Hepatocyte (in vitro differentiated cells): ENCODE results near the gene EEF1A2. TPM values are rescaled to one million over a fixed set of nuclear protein-coding genes. Genes with fewer than 3 reads are reported as not detected.

Experiments
- DNase-seq: peaks from one replicate; pipeline ENCODE4 v3.0.0-alpha.2; 2016; ENCODE audit warnings: low spot score
- H2AFZ ChIP-seq: fragments of 200-600 bp; sonication (generic); 2 replicates; pipeline ENCODE4 v1.6.0; 2016; ENCODE audit warnings: antibody characterized with exemption, mild to moderate bottlenecking
- H3K27ac ChIP-seq: fragments of 200-600 bp; sonication (generic); 2 replicates; pipeline ENCODE4 v1.5.1; 2016; ENCODE audit warnings: mild to moderate bottlenecking
- H3K27me3 ChIP-seq: fragments of 200-600 bp; sonication (generic); 2 replicates; pipeline ENCODE4 v1.6.1; 2016
- H3K36me3 ChIP-seq: fragments of 200-600 bp; sonication (generic); replicated peaks from 2 replicates; pipeline ENCODE4 v1.5.1; 2016; ENCODE audit warnings: low read depth; ENCODE audit not compliant: insufficient read depth
- H3K4me1 ChIP-seq: fragments of 200-600 bp; sonication (generic); 2 replicates; pipeline ENCODE4 v1.5.1; 2016; ENCODE audit warnings: mild to moderate bottlenecking, moderate library complexity; ENCODE audit not compliant: insufficient read depth
- H3K4me2 ChIP-seq: fragments of 200-600 bp; sonication (generic); 2 replicates; pipeline ENCODE4 v1.6.0; 2016
- H3K4me3 ChIP-seq: fragments of 200-600 bp; sonication (generic); 2 replicates; pipeline ENCODE4 v1.5.1; 2016; ENCODE audit warnings: mild to moderate bottlenecking
- H3K79me2 ChIP-seq: fragments of 200-600 bp; sonication (generic); 2 replicates; pipeline ENCODE4 v1.6.0; 2017; ENCODE audit warnings: mild to moderate bottlenecking
- H3K9me2 ChIP-seq: fragments of 200-600 bp; sonication (generic); replicated peaks from 2 replicates; pipeline ENCODE4 v1.6.0; 2017; ENCODE audit warnings: mild to moderate bottlenecking; ENCODE audit not compliant: insufficient read depth
- H3K9me3 ChIP-seq: fragments of 200-600 bp; sonication (generic); 2 replicates; pipeline ENCODE4 v1.5.1; 2016; ENCODE audit warnings: low read depth, mild to moderate bottlenecking
- H4K20me1 ChIP-seq: fragments of 200-600 bp; sonication (generic); 2 replicates; pipeline ENCODE4 v1.6.0; 2016; ENCODE audit warnings: mild to moderate bottlenecking; ENCODE audit not compliant: insufficient read depth, poor library complexity, severe bottlenecking
- EZH2 ChIP-seq: fragments of 200-600 bp; sonication (generic); IDR thresholded peaks from 2 replicates; pipeline ENCODE4 v1.6.1; 2016; ENCODE audit warnings: antibody characterized with exemption, mild to moderate bottlenecking, borderline replicate concordance
- EZH2phosphoT487 ChIP-seq: fragments of 200-600 bp; sonication (generic); IDR thresholded peaks from one replicate; pipeline ENCODE4 v1.6.1; 2018; ENCODE audit warnings: antibody characterized with exemption, mild to moderate bottlenecking, low read depth, moderate library complexity; ENCODE audit not compliant: unreplicated experiment, severe bottlenecking
- WGBS: methylation state at CpG from one replicate; pipeline ENCODE4 v1.1.6; 2016; ENCODE audit warnings: low lambda C conversion rate; ENCODE audit errors: missing lambda C conversion rate; 5-methylcytosine and 5-hydroxymethylcytosine counted together
- polyA plus RNA-seq: library from polyadenylated mRNA; unstranded; fragments of >200 nt; fragmentation: Nextera tagmentation; extraction: Ambion mirVana; gene quantifications from 2 replicates; pipeline ENCODE4 v1.2.1, GENCODE V29; 2016
- total RNA-seq: library from RNA; depleted of rRNA; stranded (reverse); fragments of >200 nt; gene quantifications from 2 replicates; pipeline ENCODE4 v1.2.3, GENCODE V29; 2014
- TF ChIP-seq, protein P1 (sequence below): fragments of 200-600 bp; sonication (generic); IDR thresholded peaks from 2 replicates; pipeline ENCODE4 v1.5.1; 2016; ENCODE audit warnings: antibody characterized with exemption, mild to moderate bottlenecking; ENCODE audit not compliant: poor library complexity

EEF1A2 gene
- total and polyA plus RNA-seq, 2 experiments from 2014 or later = 12.0 to 23.5 TPM

DNA sequence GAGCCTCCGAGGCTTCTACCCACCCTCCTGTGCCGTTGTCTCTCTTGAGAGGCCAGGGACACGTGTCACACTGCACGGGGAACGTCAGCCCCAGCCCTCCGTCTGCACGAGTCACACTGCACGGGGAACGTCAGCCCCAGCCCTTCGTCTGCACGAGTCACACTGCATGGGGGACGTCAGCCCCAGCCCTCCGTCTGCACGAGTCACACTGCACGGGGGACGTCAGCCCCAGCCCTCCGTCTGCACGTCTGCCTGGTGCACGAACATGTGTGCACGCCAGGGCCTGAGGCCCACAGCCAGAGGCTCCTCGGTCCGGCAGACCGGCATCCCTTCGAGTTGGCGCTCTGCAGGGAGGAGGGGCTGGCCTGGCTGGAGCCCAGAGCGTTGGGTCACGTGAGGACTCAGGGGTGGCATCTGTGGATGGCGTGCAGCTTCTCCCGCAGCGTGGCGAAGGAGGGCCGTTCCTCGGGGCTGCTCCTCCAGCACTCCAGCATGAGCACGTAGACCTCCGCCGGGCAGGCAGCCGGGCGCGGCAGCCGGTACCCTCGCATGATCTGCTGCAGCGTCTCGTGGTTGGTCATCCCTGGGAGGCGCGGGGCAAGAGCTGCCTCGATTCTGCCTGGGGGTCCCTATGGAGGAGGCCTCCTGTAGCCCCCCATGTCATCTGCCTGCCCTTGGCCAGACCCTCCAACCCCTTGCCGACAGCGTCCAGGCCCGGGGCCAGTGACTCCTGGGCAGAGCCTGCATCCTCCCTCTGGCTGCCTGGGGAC, 41.7 kb upstream of the EEF1A2 start:
- Histone ChIP-seq H4K20me1 (no peaks in the 10 kb centered on the region), H3K36me3 (no peaks in the 10 kb centered on the region), H3K4me1 (peaks cover 3% of the 10 kb centered on the region), H3K4me3 (no peak overlapping the region), H2AFZ (no peak overlapping the region), H3K79me2 (no peaks in the 10 kb centered on the region), H3K27ac (no peak overlapping the region), H3K9me2 (no peaks in the 10 kb centered on the region), H3K27me3 (no peaks in the 10 kb centered on the region), H3K4me2 (no peak overlapping the region), H3K9me3 (no peaks in the 10 kb centered on the region)
- TF ChIP-seq, protein P1, sequence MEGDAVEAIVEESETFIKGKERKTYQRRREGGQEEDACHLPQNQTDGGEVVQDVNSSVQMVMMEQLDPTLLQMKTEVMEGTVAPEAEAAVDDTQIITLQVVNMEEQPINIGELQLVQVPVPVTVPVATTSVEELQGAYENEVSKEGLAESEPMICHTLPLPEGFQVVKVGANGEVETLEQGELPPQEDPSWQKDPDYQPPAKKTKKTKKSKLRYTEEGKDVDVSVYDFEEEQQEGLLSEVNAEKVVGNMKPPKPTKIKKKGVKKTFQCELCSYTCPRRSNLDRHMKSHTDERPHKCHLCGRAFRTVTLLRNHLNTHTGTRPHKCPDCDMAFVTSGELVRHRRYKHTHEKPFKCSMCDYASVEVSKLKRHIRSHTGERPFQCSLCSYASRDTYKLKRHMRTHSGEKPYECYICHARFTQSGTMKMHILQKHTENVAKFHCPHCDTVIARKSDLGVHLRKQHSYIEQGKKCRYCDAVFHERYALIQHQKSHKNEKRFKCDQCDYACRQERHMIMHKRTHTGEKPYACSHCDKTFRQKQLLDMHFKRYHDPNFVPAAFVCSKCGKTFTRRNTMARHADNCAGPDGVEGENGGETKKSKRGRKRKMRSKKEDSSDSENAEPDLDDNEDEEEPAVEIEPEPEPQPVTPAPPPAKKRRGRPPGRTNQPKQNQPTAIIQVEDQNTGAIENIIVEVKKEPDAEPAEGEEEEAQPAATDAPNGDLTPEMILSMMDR = no peak
- TF ChIP-seq EZH2phosphoT487 (no peak), EZH2 (no peak)
- no peak for DNase-seq
- WGBS = 89% methylated on average over 49 of the region's 49 CpGs

DNA sequence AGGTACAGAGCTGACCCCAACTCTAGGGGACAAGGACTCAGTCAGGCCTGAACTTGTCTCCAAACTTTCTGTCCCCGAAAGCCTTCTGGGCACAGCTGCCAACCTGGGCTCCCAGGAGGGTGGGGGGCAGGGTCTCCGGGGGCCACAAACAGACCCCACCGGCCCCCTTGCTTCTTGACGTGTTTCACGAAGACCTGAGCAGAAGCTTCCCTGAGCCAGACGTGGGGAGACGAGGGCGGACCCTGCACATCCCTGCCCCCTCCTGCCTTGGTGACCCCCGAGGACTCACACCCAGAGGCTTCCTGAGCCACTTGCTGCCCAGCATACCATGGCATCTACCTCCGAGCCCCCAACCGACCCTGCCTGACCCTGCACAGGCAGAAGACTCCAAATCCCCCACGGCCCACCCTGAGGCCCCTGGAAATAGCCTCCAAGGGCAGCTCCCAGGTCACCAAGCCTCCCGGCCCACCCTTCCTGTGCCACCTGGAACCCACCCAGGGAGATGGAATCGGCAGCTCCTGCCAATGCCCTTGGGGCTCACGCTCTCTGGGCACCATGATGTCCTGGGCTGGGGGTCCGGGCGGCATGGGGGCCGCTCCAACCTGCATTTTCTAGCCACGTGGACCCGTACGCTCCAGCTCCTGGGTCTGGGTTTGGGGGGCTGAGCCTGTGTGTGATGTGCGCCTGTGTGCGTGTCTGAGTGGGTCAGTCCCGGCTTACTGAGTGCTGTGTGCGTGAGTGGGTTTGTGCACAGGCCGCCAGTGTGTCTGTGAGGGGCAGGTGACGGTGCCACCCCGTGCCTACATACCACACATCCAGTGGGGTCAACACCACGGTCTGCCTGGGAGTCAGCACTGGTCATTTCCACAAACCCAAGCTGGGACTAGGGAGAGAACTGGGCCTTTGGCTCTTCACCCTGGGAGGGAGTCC, 40.8 kb upstream of the EEF1A2 start:
- Histone ChIP-seq H3K9me2 (no peaks in the 10 kb centered on the region), H3K79me2 (no peaks in the 10 kb centered on the region), H2AFZ (no peak overlapping the region), H3K36me3 (no peaks in the 10 kb centered on the region), H3K9me3 (no peaks in the 10 kb centered on the region), H4K20me1 (no peaks in the 10 kb centered on the region), H3K27ac (no peak overlapping the region), H3K4me1 (peaks cover 3% of the 10 kb centered on the region), H3K4me3 (no peak overlapping the region), H3K27me3 (no peaks in the 10 kb centered on the region), H3K4me2 (no peak overlapping the region)
- DNase-seq = no peak
- 93% methylated on average over 25 of the region's 29 CpGs for WGBS
- TF ChIP-seq, protein P1 = no peak
- no peak for TF ChIP-seq EZH2
- no peak for TF ChIP-seq EZH2phosphoT487

DNA sequence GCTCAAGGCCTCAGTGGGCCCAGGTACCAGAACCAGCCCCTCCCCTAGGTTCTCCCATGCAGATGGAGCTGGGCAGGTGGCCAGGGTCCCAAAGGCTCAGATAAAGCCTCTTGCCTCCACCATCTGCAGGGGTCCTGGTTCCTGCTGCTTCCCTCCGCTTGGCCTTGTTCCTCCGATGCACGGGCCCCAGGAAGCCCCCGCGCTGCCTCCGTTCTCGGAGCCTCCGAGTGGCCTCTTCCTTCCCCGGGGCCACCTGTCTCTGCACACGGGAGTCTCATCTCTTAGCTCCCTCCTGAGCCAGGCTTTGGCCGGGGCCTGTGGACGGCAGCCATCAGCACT, 40.2 kb upstream of the EEF1A2 start:
- no peaks in the 10 kb centered on the region for H3K27me3 ChIP-seq
- H3K4me1 ChIP-seq = peaks cover 3% of the 10 kb centered on the region
- H3K36me3 ChIP-seq = no peaks in the 10 kb centered on the region
- no peak overlapping the region for H3K4me3 ChIP-seq
- H3K9me2 ChIP-seq = no peaks in the 10 kb centered on the region
- H3K79me2 ChIP-seq = no peaks in the 10 kb centered on the region
- H3K4me2 ChIP-seq = no peak overlapping the region
- no peaks in the 10 kb centered on the region for H4K20me1 ChIP-seq
- DNase-seq = no peak
- no peak overlapping the region for H3K27ac ChIP-seq
- no peak overlapping the region for H2AFZ ChIP-seq
- WGBS = 94% methylated on average over 12 of the region's 12 CpGs
- TF ChIP-seq EZH2phosphoT487 = no peak
- TF ChIP-seq, protein P1 = no peak
- no peaks in the 10 kb centered on the region for H3K9me3 ChIP-seq
